Astrocyte (in vitro differentiated cells and primary cell): Measurements from ENCODE around the gene TRABD2A. TPM values are rescaled to one million over a fixed set of nuclear protein-coding genes. Genes with fewer than 3 reads are reported as not detected.

Experiments
- DNase-seq: peaks from one replicate; pipeline ENCODE4 v3.0.0-alpha.2; 2010; ENCODE audit warnings: low read depth
- FAIRE-seq: peaks from 2 replicates; lab custom pipeline; 2011; peaks lifted over from hg19 to GRCh38; lab: Jason Lieb, UNC
- H2AFZ ChIP-seq: 2 replicates; pipeline ENCODE4 v1.6.0; 2012; ENCODE audit warnings: low read depth, low read length, inconsistent platforms
- H3K27ac ChIP-seq: 2 replicates; pipeline ENCODE4 v1.5.1; 2011; ENCODE audit warnings: low read depth, low read length, inconsistent platforms
- H3K27me3 ChIP-seq: 2 replicates; pipeline ENCODE4 v1.6.0; 2011; ENCODE audit warnings: low read length, inconsistent platforms; ENCODE audit not compliant: insufficient read depth
- H3K36me3 ChIP-seq: 2 replicates; pipeline ENCODE4 v1.5.1; 2011; ENCODE audit warnings: low read length, inconsistent platforms; ENCODE audit not compliant: insufficient read depth
- H3K4me1 ChIP-seq: 2 replicates; pipeline ENCODE4 v1.5.1; 2011; ENCODE audit warnings: low read length, inconsistent platforms; ENCODE audit not compliant: insufficient read depth
- H3K4me2 ChIP-seq: 2 replicates; pipeline ENCODE4 v1.6.0; 2012; ENCODE audit warnings: low read length, inconsistent platforms
- H3K4me3 ChIP-seq: 2 replicates; pipeline ENCODE4 v1.5.1; 2011; ENCODE audit warnings: low read depth, mild to moderate bottlenecking, low read length, inconsistent platforms; ENCODE audit not compliant: insufficient read depth
- H3K79me2 ChIP-seq: 2 replicates; pipeline ENCODE4 v1.6.0; 2012; ENCODE audit warnings: mild to moderate bottlenecking, low read length, inconsistent platforms; ENCODE audit not compliant: insufficient read depth
- H3K9ac ChIP-seq: 2 replicates; pipeline ENCODE4 v1.6.0; 2012; ENCODE audit warnings: mild to moderate bottlenecking, low read length, inconsistent platforms
- H3K9me3 ChIP-seq: 2 replicates; pipeline ENCODE4 v1.5.1; 2012; ENCODE audit warnings: low read depth, mild to moderate bottlenecking, low read length, inconsistent platforms; ENCODE audit not compliant: insufficient read depth
- H4K20me1 ChIP-seq: 2 replicates; pipeline ENCODE4 v1.6.0; 2012; ENCODE audit warnings: low read length, inconsistent platforms; ENCODE audit not compliant: insufficient read depth
- H3K27ac Mint-ChIP-seq: one replicate; pipeline ENCODE4 v1.8.0; 2021; ENCODE audit warnings: mild to moderate bottlenecking, mixed read lengths; ENCODE audit not compliant: unreplicated experiment
- H3K27me3 Mint-ChIP-seq: one replicate; pipeline ENCODE4 v1.8.0; 2021; ENCODE audit warnings: low read depth, mixed read lengths; ENCODE audit not compliant: unreplicated experiment
- H3K36me3 Mint-ChIP-seq: one replicate; pipeline ENCODE4 v1.8.0; 2021; ENCODE audit warnings: low read depth, mixed read lengths; ENCODE audit not compliant: unreplicated experiment
- H3K4me1 Mint-ChIP-seq: one replicate; pipeline ENCODE4 v1.8.0; 2021; ENCODE audit warnings: low read depth, mixed read lengths; ENCODE audit not compliant: unreplicated experiment
- H3K4me3 Mint-ChIP-seq: one replicate; pipeline ENCODE4 v1.8.0; 2021; ENCODE audit warnings: mild to moderate bottlenecking, moderate library complexity, mixed read lengths; ENCODE audit not compliant: unreplicated experiment
- H3K9me3 Mint-ChIP-seq: one replicate; pipeline ENCODE4 v1.8.0; 2021; ENCODE audit warnings: mild to moderate bottlenecking, mixed read lengths; ENCODE audit not compliant: unreplicated experiment
- CTCF ChIP-seq: IDR thresholded peaks from 2 replicates; pipeline ENCODE4 v1.5.1; 2011; ENCODE audit warnings: low read depth, mild to moderate bottlenecking, inconsistent platforms, low read length, moderate library complexity; ENCODE audit not compliant: insufficient read depth
- EZH2 ChIP-seq: IDR thresholded peaks from 2 replicates; pipeline ENCODE4 v1.6.1; 2012; ENCODE audit warnings: mild to moderate bottlenecking, low read length, inconsistent platforms; ENCODE audit not compliant: insufficient read depth
- total RNA-seq: library from RNA; stranded (reverse); gene quantifications from 2 replicates; pipeline ENCODE4 v1.2.1, GENCODE V29; 2021

The TRABD2A gene
- total RNA-seq, 1 donor from 2014 or later = 2.6 TPM

GRCh38 chr2:84856787-84857186 is 24.1 kb downstream of the TRABD2A start:
- Histone ChIP-seq H3K27me3 (peaks cover 8% of the 10 kb centered on the region), H3K27ac (no peak overlapping the region), H3K9me3 (no peaks in the 10 kb centered on the region), H3K79me2 (no peaks in the 10 kb centered on the region), H3K36me3 (no peaks in the 10 kb centered on the region), H3K4me1 (no peaks in the 10 kb centered on the region), H3K9ac (no peak overlapping the region), H3K4me3 (no peak overlapping the region), H2AFZ (no peak overlapping the region), H3K4me2 (no peak overlapping the region), H4K20me1 (no peaks in the 10 kb centered on the region)
- no peak overlapping the region for H3K27ac Mint-ChIP-seq
- H3K27me3 Mint-ChIP-seq = peaks cover 39% of the 10 kb centered on the region
- no peak for DNase-seq
- peaks cover 3% of the 10 kb centered on the region for H3K36me3 Mint-ChIP-seq
- H3K4me1 Mint-ChIP-seq = no peaks in the 10 kb centered on the region
- FAIRE-seq = no peak
- peaks cover 5% of the 10 kb centered on the region for H3K9me3 Mint-ChIP-seq
- H3K4me3 Mint-ChIP-seq = no peak overlapping the region
- TF ChIP-seq CTCF = no peak
- no peak for TF ChIP-seq EZH2

GRCh38 chr2:84855731-84856130 is 25.2 kb downstream of the TRABD2A start:
- Histone ChIP-seq H3K27me3 (peaks cover 6% of the 10 kb centered on the region), H3K9ac (no peak overlapping the region), H3K79me2 (no peaks in the 10 kb centered on the region), H3K9me3 (no peaks in the 10 kb centered on the region), H2AFZ (no peak overlapping the region), H3K4me3 (no peak overlapping the region), H3K36me3 (no peaks in the 10 kb centered on the region), H4K20me1 (no peaks in the 10 kb centered on the region), H3K4me2 (no peak overlapping the region), H3K4me1 (no peaks in the 10 kb centered on the region), H3K27ac (no peak overlapping the region)
- H3K4me3 Mint-ChIP-seq = no peak overlapping the region
- no peak for FAIRE-seq
- TF ChIP-seq EZH2 (no peak), CTCF (no peak)
- H3K36me3 Mint-ChIP-seq = peaks cover 3% of the 10 kb centered on the region
- H3K9me3 Mint-ChIP-seq = peaks cover 5% of the 10 kb centered on the region
- no peak for DNase-seq
- H3K27ac Mint-ChIP-seq = no peak overlapping the region
- no peaks in the 10 kb centered on the region for H3K4me1 Mint-ChIP-seq
- H3K27me3 Mint-ChIP-seq = peaks cover 34% of the 10 kb centered on the region

GRCh38 chr2:84854850-84855249 is 26.0 kb downstream of the TRABD2A start:
- Histone ChIP-seq H3K79me2 (no peaks in the 10 kb centered on the region), H3K9ac (no peak overlapping the region), H3K4me2 (no peak overlapping the region), H3K36me3 (no peaks in the 10 kb centered on the region), H3K27me3 (peaks cover 6% of the 10 kb centered on the region), H2AFZ (no peak overlapping the region), H3K27ac (no peak overlapping the region), H4K20me1 (no peaks in the 10 kb centered on the region), H3K9me3 (no peaks in the 10 kb centered on the region), H3K4me3 (no peak overlapping the region), H3K4me1 (no peaks in the 10 kb centered on the region)
- Mint-ChIP-seq H3K27ac (no peak overlapping the region), H3K4me3 (no peak overlapping the region), H3K27me3 (peaks cover 31% of the 10 kb centered on the region), H3K4me1 (no peaks in the 10 kb centered on the region), H3K36me3 (peaks cover 3% of the 10 kb centered on the region), H3K9me3 (peaks cover 5% of the 10 kb centered on the region)
- no peak for DNase-seq
- no peak for FAIRE-seq
- no peak for TF ChIP-seq CTCF
- no peak for TF ChIP-seq EZH2
